ENCODE measurements around the gene HOXC12.

- TF ChIP-seq CTCF (IDR thresholded peaks at IDR 0.05; ENCODE audit: control extremely low read depth in 1 of 3, insufficient read depth in 1 of 3, low read depth in 1 of 3, low read length in 3 of 3) (no peak), BRCA1 (IDR thresholded peaks at IDR 0.05; ENCODE audit: low read depth, low read length) (no peak), NANOG (IDR thresholded peaks at IDR 0.05; ENCODE audit: insufficient read depth, low read depth, low read length, poor library complexity, severe bottlenecking) (no peak), POLR2A (IDR thresholded peaks at IDR 0.05; ENCODE audit: control extremely low read depth in 1 of 2, low read depth in 2 of 2, low read length in 2 of 2) (no peak), SP2 (IDR thresholded peaks at IDR 0.05; ENCODE audit: low read length) (no peak), RAD21 (IDR thresholded peaks at IDR 0.05 in 1 of 2, conservative IDR thresholded peaks at IDR 0.05 in 1 of 2; ENCODE audit: low read depth in 2 of 2, low read length in 2 of 2) (no peak)
These were observed 18.7 kb downstream of the HOXC12 start for GRCh38 chr12:53973236-53974042.

Data from H1 (cell line).